Measurements from ENCODE around the gene CCDC28B. TPM values are rescaled to one million over a fixed set of nuclear protein-coding genes. Genes with fewer than 3 reads are reported as not detected.

The CCDC28B gene
- total and polyA plus RNA-seq, 2 of the 13 experiments (the other 11 are each of a cell fraction or from before 2014, with no cell fraction given), result 2.6 to 3.5 TPM

DNA sequence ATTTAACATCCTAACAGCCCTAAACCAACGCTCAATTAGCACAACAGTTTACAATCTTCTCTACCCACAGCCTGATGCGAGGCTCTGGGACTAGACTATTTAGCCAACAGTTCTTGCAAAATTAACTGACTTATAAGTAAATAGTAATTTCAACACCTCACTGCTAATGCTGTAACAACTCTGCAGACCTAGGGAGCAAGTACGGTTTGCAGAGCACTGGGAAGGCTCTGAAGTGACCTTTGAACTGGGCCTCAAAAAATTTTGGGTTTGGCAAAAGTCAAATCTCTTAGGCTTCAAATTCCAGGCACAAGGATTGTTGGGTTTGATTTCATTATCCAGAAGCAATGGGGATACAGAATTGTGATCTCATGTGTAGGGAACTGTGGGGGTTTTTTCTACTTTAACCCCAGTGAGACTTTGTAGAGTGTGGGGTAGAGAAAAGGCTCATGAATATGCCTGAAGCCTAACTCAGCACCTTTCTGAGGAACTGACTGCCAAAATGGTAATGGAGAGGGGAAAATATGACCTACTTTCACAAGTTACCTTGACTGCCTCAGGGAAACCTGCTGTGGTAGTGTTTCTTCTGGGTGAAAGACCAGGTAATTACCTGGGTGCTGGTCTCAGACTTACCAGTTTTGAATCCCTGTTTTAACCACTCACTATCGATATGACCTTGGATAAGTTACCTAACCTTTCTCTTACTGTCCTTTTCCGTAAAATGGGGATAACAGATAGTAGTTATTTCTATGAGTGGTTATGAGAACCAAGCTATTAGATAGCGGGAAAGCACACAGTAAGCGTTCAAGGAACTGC, 21.8 kb upstream of the CCDC28B start (continued):
- TF ChIP-seq ATF7-NPFF (CRISPR knock-in tag; IDR thresholded peaks at IDR 0.05; ENCODE audit: low read depth), result no peak
- peak; percentile 59; the same call in 1 of the 2 replicates for TF ChIP-seq SOX5 (CRISPR knock-in tag; IDR thresholded peaks at IDR 0.05; ENCODE audit: borderline replicate concordance)
- no peak for TF ChIP-seq MTF2 (CRISPR knock-in tag; IDR thresholded peaks at IDR 0.05; ENCODE audit: borderline replicate concordance)
- no peak for TF ChIP-seq GTF3A (CRISPR knock-in tag; conservative IDR thresholded peaks at IDR 0.05)
- TF ChIP-seq, protein P1, sequence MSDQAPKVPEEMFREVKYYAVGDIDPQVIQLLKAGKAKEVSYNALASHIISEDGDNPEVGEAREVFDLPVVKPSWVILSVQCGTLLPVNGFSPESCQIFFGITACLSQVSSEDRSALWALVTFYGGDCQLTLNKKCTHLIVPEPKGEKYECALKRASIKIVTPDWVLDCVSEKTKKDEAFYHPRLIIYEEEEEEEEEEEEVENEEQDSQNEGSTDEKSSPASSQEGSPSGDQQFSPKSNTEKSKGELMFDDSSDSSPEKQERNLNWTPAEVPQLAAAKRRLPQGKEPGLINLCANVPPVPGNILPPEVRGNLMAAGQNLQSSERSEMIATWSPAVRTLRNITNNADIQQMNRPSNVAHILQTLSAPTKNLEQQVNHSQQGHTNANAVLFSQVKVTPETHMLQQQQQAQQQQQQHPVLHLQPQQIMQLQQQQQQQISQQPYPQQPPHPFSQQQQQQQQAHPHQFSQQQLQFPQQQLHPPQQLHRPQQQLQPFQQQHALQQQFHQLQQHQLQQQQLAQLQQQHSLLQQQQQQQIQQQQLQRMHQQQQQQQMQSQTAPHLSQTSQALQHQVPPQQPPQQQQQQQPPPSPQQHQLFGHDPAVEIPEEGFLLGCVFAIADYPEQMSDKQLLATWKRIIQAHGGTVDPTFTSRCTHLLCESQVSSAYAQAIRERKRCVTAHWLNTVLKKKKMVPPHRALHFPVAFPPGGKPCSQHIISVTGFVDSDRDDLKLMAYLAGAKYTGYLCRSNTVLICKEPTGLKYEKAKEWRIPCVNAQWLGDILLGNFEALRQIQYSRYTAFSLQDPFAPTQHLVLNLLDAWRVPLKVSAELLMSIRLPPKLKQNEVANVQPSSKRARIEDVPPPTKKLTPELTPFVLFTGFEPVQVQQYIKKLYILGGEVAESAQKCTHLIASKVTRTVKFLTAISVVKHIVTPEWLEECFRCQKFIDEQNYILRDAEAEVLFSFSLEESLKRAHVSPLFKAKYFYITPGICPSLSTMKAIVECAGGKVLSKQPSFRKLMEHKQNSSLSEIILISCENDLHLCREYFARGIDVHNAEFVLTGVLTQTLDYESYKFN (CRISPR knock-in tag; conservative IDR thresholded peaks at IDR 0.05), result peak; percentile 85
- no peak for TF ChIP-seq MAFK (conservative IDR thresholded peaks at IDR 0.05 in 1 of 2, IDR thresholded peaks at IDR 0.05 in 1 of 2; ENCODE audit: low read length in 2 of 2)
- peak; percentile 44; the same call in 1 of the 2 replicates for TF ChIP-seq FOXO1 (CRISPR knock-in tag; IDR thresholded peaks at IDR 0.05)
- 0 out of 2 replicates have a peak, but pooled peaks have one; percentile 39 for TF ChIP-seq SPEN (CRISPR knock-in tag; IDR thresholded peaks at IDR 0.05; ENCODE audit: low read depth)
- TF ChIP-seq ZFP36 (IDR thresholded peaks at IDR 0.05; ENCODE audit: borderline replicate concordance, low read depth, low read length, partially characterized antibody), result no peak
- TF ChIP-seq ZNF234 (CRISPR knock-in tag; conservative IDR thresholded peaks at IDR 0.05), result no peak
- no peak for TF ChIP-seq ZNF766 (CRISPR knock-in tag; IDR thresholded peaks at IDR 0.05; ENCODE audit: borderline replicate concordance)
- peak; percentile 37; the same call in 1 of the 2 replicates for TF ChIP-seq ZNF12 (CRISPR knock-in tag; IDR thresholded peaks at IDR 0.05)
- TF ChIP-seq ZNF256 (CRISPR knock-in tag; conservative IDR thresholded peaks at IDR 0.05), result no peak
- TF ChIP-seq, protein P2, sequence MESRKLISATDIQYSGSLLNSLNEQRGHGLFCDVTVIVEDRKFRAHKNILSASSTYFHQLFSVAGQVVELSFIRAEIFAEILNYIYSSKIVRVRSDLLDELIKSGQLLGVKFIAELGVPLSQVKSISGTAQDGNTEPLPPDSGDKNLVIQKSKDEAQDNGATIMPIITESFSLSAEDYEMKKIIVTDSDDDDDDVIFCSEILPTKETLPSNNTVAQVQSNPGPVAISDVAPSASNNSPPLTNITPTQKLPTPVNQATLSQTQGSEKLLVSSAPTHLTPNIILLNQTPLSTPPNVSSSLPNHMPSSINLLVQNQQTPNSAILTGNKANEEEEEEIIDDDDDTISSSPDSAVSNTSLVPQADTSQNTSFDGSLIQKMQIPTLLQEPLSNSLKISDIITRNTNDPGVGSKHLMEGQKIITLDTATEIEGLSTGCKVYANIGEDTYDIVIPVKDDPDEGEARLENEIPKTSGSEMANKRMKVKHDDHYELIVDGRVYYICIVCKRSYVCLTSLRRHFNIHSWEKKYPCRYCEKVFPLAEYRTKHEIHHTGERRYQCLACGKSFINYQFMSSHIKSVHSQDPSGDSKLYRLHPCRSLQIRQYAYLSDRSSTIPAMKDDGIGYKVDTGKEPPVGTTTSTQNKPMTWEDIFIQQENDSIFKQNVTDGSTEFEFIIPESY (CRISPR knock-in tag; IDR thresholded peaks at IDR 0.05), result 0 out of 2 replicates have a peak, but pooled peaks have one; percentile 38
- TF ChIP-seq, protein P3, sequence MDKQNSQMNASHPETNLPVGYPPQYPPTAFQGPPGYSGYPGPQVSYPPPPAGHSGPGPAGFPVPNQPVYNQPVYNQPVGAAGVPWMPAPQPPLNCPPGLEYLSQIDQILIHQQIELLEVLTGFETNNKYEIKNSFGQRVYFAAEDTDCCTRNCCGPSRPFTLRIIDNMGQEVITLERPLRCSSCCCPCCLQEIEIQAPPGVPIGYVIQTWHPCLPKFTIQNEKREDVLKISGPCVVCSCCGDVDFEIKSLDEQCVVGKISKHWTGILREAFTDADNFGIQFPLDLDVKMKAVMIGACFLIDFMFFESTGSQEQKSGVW (CRISPR knock-in tag; IDR thresholded peaks at IDR 0.05; ENCODE audit: borderline replicate concordance), result no peak
- TF ChIP-seq, protein P4, sequence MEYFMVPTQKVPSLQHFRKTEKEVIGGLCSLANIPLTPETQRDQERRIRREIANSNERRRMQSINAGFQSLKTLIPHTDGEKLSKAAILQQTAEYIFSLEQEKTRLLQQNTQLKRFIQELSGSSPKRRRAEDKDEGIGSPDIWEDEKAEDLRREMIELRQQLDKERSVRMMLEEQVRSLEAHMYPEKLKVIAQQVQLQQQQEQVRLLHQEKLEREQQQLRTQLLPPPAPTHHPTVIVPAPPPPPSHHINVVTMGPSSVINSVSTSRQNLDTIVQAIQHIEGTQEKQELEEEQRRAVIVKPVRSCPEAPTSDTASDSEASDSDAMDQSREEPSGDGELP (IDR thresholded peaks at IDR 0.05; ENCODE audit: borderline replicate concordance, low read depth), result no peak
- TF ChIP-seq FOXP1 (IDR thresholded peaks at IDR 0.05), result no peak
- peak; percentile 63; the same call in 1 of the 2 replicates for TF ChIP-seq FOXP1 (CRISPR knock-in tag; IDR thresholded peaks at IDR 0.05)
- no peak for TF ChIP-seq ZNF460 (CRISPR knock-in tag; IDR thresholded peaks at IDR 0.05; ENCODE audit: borderline replicate concordance)
- TF ChIP-seq PITX1 (CRISPR knock-in tag; IDR thresholded peaks at IDR 0.05), result peak; percentile 37; the same call in 1 of the 2 replicates
- no peak for TF ChIP-seq ZFYVE20 (CRISPR knock-in tag; IDR thresholded peaks at IDR 0.05; ENCODE audit: borderline replicate concordance, low read depth)
- TF ChIP-seq NCOA2 (CRISPR knock-in tag; IDR thresholded peaks at IDR 0.05), result peak; percentile 34
- peak; percentile 41; the same call in 1 of the 2 replicates for TF ChIP-seq KAT8 (CRISPR knock-in tag; IDR thresholded peaks at IDR 0.05)
